ENCODE results near the gene RAB13.

The RAB13 gene

DNA sequence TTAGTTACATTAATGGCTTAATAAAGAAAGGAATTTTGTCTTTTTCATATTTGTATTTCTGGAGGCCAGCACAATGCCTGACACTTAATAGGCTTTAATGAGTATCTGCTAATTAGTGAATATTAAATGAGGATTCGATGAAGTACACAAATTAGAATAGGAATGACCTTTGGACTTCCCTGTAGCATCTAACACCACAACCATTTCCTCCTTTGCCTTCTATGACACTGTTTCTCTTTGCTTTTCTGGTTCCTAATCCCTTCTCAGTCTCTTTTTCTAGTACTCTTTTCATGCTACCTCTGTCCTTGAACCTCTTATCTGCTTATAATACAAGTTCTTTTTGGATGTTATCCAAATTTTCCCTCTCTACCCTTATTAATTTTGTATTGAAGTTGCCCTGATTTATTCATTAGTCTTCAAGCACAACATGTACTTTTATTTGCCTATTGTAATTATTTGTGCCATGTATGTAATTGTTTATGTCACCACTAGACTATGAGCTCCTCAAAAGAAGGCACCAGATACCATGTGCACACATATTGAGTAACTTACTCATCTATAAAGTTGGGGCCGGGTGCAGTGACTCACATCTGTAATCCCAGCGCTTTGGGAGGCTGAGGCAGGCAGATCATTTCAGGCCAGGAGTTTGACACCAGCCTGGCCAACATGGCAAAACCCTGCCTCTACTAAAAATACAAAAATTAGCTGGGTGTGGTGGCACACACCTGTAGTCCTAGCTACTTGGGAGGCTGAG, 28.2 kb upstream of the RAB13 start:
- TF ChIP-seq CREB1 (IDR thresholded peaks at IDR 0.05; ENCODE audit: low read depth) (no peak), ZBTB7A (IDR thresholded peaks at IDR 0.05; ENCODE audit: low read depth) (no peak), CEBPB (IDR thresholded peaks at IDR 0.05) (no peak), NFIC (IDR thresholded peaks at IDR 0.05) (no peak), FOXM1 (IDR thresholded peaks at IDR 0.05; ENCODE audit: borderline replicate concordance, low read depth) (no peak), EGR1 (IDR thresholded peaks at IDR 0.05) (no peak), TAF1 (IDR thresholded peaks at IDR 0.05; ENCODE audit: low read depth) (no peak), REST (IDR thresholded peaks at IDR 0.05; ENCODE audit: low read depth) (no peak), TEAD4 (IDR thresholded peaks at IDR 0.05) (no peak), YY1 (IDR thresholded peaks at IDR 0.05; ENCODE audit: low read depth) (no peak), EP300 (IDR thresholded peaks at IDR 0.05; ENCODE audit: borderline replicate concordance) (no peak), RAD21 (IDR thresholded peaks at IDR 0.05; ENCODE audit: low read depth) (no peak), TCF12 (IDR thresholded peaks at IDR 0.05; ENCODE audit: low read depth) (no peak)
- TF ChIP-seq, protein P1, sequence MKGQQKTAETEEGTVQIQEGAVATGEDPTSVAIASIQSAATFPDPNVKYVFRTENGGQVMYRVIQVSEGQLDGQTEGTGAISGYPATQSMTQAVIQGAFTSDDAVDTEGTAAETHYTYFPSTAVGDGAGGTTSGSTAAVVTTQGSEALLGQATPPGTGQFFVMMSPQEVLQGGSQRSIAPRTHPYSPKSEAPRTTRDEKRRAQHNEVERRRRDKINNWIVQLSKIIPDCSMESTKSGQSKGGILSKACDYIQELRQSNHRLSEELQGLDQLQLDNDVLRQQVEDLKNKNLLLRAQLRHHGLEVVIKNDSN (IDR thresholded peaks at IDR 0.05), result no peak
- TF ChIP-seq, protein P2, sequence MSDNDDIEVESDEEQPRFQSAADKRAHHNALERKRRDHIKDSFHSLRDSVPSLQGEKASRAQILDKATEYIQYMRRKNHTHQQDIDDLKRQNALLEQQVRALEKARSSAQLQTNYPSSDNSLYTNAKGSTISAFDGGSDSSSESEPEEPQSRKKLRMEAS (IDR thresholded peaks at IDR 0.05), result no peak

- TF ChIP-seq, protein P1 (IDR thresholded peaks at IDR 0.05), result no peak
- no peak for TF ChIP-seq RAD21 (IDR thresholded peaks at IDR 0.05; ENCODE audit: low read depth)
- no peak for TF ChIP-seq YY1 (IDR thresholded peaks at IDR 0.05; ENCODE audit: low read depth)
- TF ChIP-seq FOXM1 (IDR thresholded peaks at IDR 0.05; ENCODE audit: borderline replicate concordance, low read depth), result no peak
- TF ChIP-seq, protein P2 (IDR thresholded peaks at IDR 0.05), result no peak
- no peak for TF ChIP-seq TAF1 (IDR thresholded peaks at IDR 0.05; ENCODE audit: low read depth)
Observed at GRCh38 chr1:154012129-154012528, 26.0 kb upstream of the RAB13 start.

DNA sequence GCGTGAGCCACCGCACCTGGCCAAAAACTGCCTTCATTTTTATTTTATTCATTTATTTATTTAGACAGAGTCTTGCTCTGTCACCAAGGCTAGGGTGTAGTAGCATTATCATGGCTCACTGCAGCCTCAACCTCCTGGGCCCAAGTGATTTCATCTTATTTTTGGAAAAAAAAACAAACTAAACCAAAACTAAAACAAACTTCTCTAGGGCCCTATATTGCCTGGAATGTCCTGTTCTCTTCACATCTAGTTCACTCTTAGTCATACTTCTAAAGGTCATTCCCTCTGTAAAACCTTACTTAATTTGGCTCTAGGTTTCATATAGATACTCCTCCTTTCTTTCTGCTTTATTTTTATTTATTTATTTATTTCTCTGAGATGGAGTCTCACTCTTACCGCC, 20.0 kb upstream of the RAB13 start:
- no peak for TF ChIP-seq REST (IDR thresholded peaks at IDR 0.05; ENCODE audit: low read depth)

GRCh38 chr1:154000420-154000819, 14.3 kb upstream of the RAB13 start:
- TF ChIP-seq TCF12 (IDR thresholded peaks at IDR 0.05; ENCODE audit: low read depth) (no peak), CREB1 (IDR thresholded peaks at IDR 0.05; ENCODE audit: low read depth) (no peak), EGR1 (IDR thresholded peaks at IDR 0.05) (no peak), EP300 (IDR thresholded peaks at IDR 0.05; ENCODE audit: borderline replicate concordance) (no peak), CEBPB (IDR thresholded peaks at IDR 0.05) (no peak), FOXM1 (IDR thresholded peaks at IDR 0.05; ENCODE audit: borderline replicate concordance, low read depth) (no peak), TEAD4 (IDR thresholded peaks at IDR 0.05) (no peak), NFIC (IDR thresholded peaks at IDR 0.05) (no peak), YY1 (IDR thresholded peaks at IDR 0.05; ENCODE audit: low read depth) (no peak), ZBTB7A (IDR thresholded peaks at IDR 0.05; ENCODE audit: low read depth) (no peak), TAF1 (IDR thresholded peaks at IDR 0.05; ENCODE audit: low read depth) (no peak)
- TF ChIP-seq, protein P2 (IDR thresholded peaks at IDR 0.05), result no peak
- TF ChIP-seq, protein P1 (IDR thresholded peaks at IDR 0.05), result no peak

- TF ChIP-seq CREB1 (IDR thresholded peaks at IDR 0.05; ENCODE audit: low read depth) (no peak), TCF12 (IDR thresholded peaks at IDR 0.05; ENCODE audit: low read depth) (no peak)
Observed at GRCh38 chr1:153995640-153996039, 9.5 kb upstream of the RAB13 start.

DNA sequence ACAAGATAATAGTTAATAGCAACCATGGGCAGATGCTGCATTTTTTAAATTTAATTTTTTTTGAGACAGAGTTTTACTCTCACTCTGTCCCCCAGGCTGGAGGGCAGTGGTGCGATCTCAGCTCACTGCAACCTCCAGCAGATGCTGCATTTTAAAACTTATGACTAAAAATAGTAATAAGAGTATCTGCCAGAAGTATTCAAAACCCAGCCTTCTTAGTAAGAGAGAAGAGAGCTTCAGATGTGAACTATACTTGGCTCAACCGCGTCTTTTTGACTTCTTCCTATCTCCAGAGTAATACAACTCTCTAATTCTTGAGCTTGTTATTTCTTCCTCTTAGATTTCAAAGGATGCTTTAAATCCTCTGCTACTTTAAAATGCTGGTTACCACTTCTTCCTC, 9.1 kb upstream of the RAB13 start:
- no peak for TF ChIP-seq TAF1 (IDR thresholded peaks at IDR 0.05; ENCODE audit: low read depth)
- TF ChIP-seq REST (IDR thresholded peaks at IDR 0.05; ENCODE audit: low read depth), result no peak
- TF ChIP-seq ZBTB7A (IDR thresholded peaks at IDR 0.05; ENCODE audit: low read depth), result no peak
- TF ChIP-seq CREB1 (IDR thresholded peaks at IDR 0.05; ENCODE audit: low read depth), result no peak
- TF ChIP-seq FOXM1 (IDR thresholded peaks at IDR 0.05; ENCODE audit: borderline replicate concordance, low read depth), result no peak
- no peak for TF ChIP-seq EP300 (IDR thresholded peaks at IDR 0.05; ENCODE audit: borderline replicate concordance)
- no peak for TF ChIP-seq TEAD4 (IDR thresholded peaks at IDR 0.05)
- TF ChIP-seq EGR1 (IDR thresholded peaks at IDR 0.05), result no peak
- TF ChIP-seq, protein P2 (IDR thresholded peaks at IDR 0.05), result no peak
- no peak for TF ChIP-seq YY1 (IDR thresholded peaks at IDR 0.05; ENCODE audit: low read depth)
- TF ChIP-seq, protein P1 (IDR thresholded peaks at IDR 0.05), result no peak
- no peak for TF ChIP-seq TCF12 (IDR thresholded peaks at IDR 0.05; ENCODE audit: low read depth)
- no peak for TF ChIP-seq NFIC (IDR thresholded peaks at IDR 0.05)
- no peak for TF ChIP-seq CEBPB (IDR thresholded peaks at IDR 0.05)
- TF ChIP-seq RAD21 (IDR thresholded peaks at IDR 0.05; ENCODE audit: low read depth), result no peak
